ENCODE data around the gene C1QTNF8.

C1QTNF8 gene

GRCh38 chr16:1096169-1097082 is at the start of gene C1QTNF8:
Gene C1QTNF8, minus strand, starts transcription at chr16:1096244. Its CDS starts 1,322 bp downstream, at chr16:1094922.
- DNase-seq = no peak

GRCh38 chr16:1145383-1146100 is 49.5 kb upstream of the C1QTNF8 start:
- DNase-seq = no peak

GRCh38 chr16:1144476-1145382 is 48.7 kb upstream of the C1QTNF8 start:
- no peak for DNase-seq

GRCh38 chr16:1143761-1144450 is 47.9 kb upstream of the C1QTNF8 start:
- no peak for DNase-seq

GRCh38 chr16:1142911-1143310 is 46.9 kb upstream of the C1QTNF8 start:
- no peak for DNase-seq

GRCh38 chr16:1141716-1142115 is 45.7 kb upstream of the C1QTNF8 start:
- no peak for DNase-seq

- DNase-seq = no peak
Observed at GRCh38 chr16:1141191-1141590, 45.1 kb upstream of the C1QTNF8 start.

- no peak for DNase-seq
Observed at GRCh38 chr16:1140582-1141162, 44.6 kb upstream of the C1QTNF8 start.

- DNase-seq = no peak
Observed at GRCh38 chr16:1137604-1138003, 41.6 kb upstream of the C1QTNF8 start.

- DNase-seq = no peak
Observed at GRCh38 chr16:1135459-1135825, 39.4 kb upstream of the C1QTNF8 start.

GRCh38 chr16:1134776-1135458 is 38.9 kb upstream of the C1QTNF8 start:
- no peak for DNase-seq

- DNase-seq = no peak
Observed at GRCh38 chr16:1133810-1134520, 37.9 kb upstream of the C1QTNF8 start.

- no peak for DNase-seq
Observed at GRCh38 chr16:1133271-1133670, 37.2 kb upstream of the C1QTNF8 start.

- DNase-seq = no peak
Observed at GRCh38 chr16:1132431-1132830, 36.4 kb upstream of the C1QTNF8 start.

GRCh38 chr16:1131378-1131994 is 35.4 kb upstream of the C1QTNF8 start:
- DNase-seq = no peak

GRCh38 chr16:1130382-1130781 is 34.3 kb upstream of the C1QTNF8 start:
- DNase-seq = no peak

- DNase-seq = no peak
Observed at GRCh38 chr16:1129106-1129960, 33.3 kb upstream of the C1QTNF8 start.

GRCh38 chr16:1127971-1128715 is 32.1 kb upstream of the C1QTNF8 start:
- DNase-seq = no peak

GRCh38 chr16:1127101-1127500 is 31.1 kb upstream of the C1QTNF8 start:
- DNase-seq = no peak
